IMR-90 (cell line): ENCODE data around the gene RRAGC. TPM values are rescaled to one million over a fixed set of nuclear protein-coding genes. Genes with fewer than 3 reads are reported as not detected.

Experiments
- ATAC-seq: fragments of 200-7000 bp; cut with Tn5 transposase; 2 replicates; pipeline ENCODE4 v1.9.1; 2020; ENCODE audit warnings: low read depth, mild to moderate bottlenecking, moderate library complexity
- BruUV-seq: library from RNA; stranded (reverse); fragments of 400-500 nt; replicated peaks from 2 replicates; lab custom pipeline; 2021; lab: Mats Ljungman, UMichigan
- CTCF ChIA-PET: fragments of 300-600 bp; formaldehyde crosslinking; extraction: SDS; loops from one replicate; lab custom pipeline; 2021; ENCODE audit warnings: antibody characterized with exemption; lab: Yijun Ruan, JAX
- POLR2A ChIA-PET: fragments of 300-600 bp; sonication (Branson Sonifier 250); formaldehyde crosslinking; loops from one replicate; lab custom pipeline; 2022; ENCODE audit warnings: antibody characterized with exemption; ENCODE audit not compliant: unreplicated experiment; lab: Charles Lee
- DNase-seq: peaks from one replicate; pipeline ENCODE4 v3.0.0; 2013
- H2AFZ ChIP-seq: replicated peaks from 2 replicates; pipeline ENCODE3; 2013; ENCODE audit warnings: low read length, mild to moderate bottlenecking; ENCODE audit not compliant: poor library complexity
- H2AK5ac ChIP-seq: 2 replicates; pipeline ENCODE4 v1.6.1; 2013; ENCODE audit warnings: low read depth, low read length, inconsistent platforms
- H2AK9ac ChIP-seq: replicated peaks from 2 replicates; pipeline ENCODE3; 2013; ENCODE audit warnings: mild to moderate bottlenecking, low read depth, low read length, moderate library complexity; ENCODE audit not compliant: poor library complexity
- H2BK120ac ChIP-seq: 2 replicates; pipeline ENCODE4 v1.6.1; 2013; ENCODE audit warnings: low read depth, low read length, inconsistent platforms
- H2BK15ac ChIP-seq: 3 replicates; pipeline ENCODE4 v1.6.1; 2013; ENCODE audit warnings: low read depth, low read length, inconsistent platforms
- H2BK20ac ChIP-seq: 2 replicates; pipeline ENCODE4 v1.6.1; 2013; ENCODE audit warnings: low read depth, mild to moderate bottlenecking, inconsistent platforms, low read length, moderate library complexity
- H2BK5ac ChIP-seq: 2 replicates; pipeline ENCODE4 v1.6.1; 2013; ENCODE audit warnings: mild to moderate bottlenecking, low read depth, low read length, inconsistent platforms; ENCODE audit not compliant: poor library complexity, severe bottlenecking
- H3K14ac ChIP-seq: replicated peaks from 2 replicates; pipeline ENCODE4 v1.6.1; 2013; ENCODE audit warnings: low read depth, low read length, inconsistent platforms
- H3K18ac ChIP-seq: 2 replicates; pipeline ENCODE4 v1.6.1; 2013; ENCODE audit warnings: low read depth, low read length, control low read depth
- H3K23ac ChIP-seq: 2 replicates; pipeline ENCODE4 v1.6.1; 2013; ENCODE audit warnings: low read depth, low read length, inconsistent platforms
- H3K27ac ChIP-seq: 2 replicates; pipeline ENCODE4 v1.5.1; 2013; ENCODE audit warnings: mild to moderate bottlenecking, control low read depth, low read length; ENCODE audit not compliant: insufficient read depth
- H3K27me3 ChIP-seq: 2 replicates; pipeline ENCODE4 v1.6.1; 2013; ENCODE audit warnings: low read length; ENCODE audit not compliant: control insufficient read depth, insufficient read depth
- H3K36me3 ChIP-seq: 2 replicates; pipeline ENCODE4 v1.6.1; 2013; ENCODE audit warnings: low read length, mixed read lengths; ENCODE audit not compliant: control insufficient read depth, insufficient read depth
- H3K4ac ChIP-seq: 2 replicates; pipeline ENCODE4 v1.6.1; 2013; ENCODE audit warnings: low read depth, low read length, inconsistent platforms
- H3K4me1 ChIP-seq: 2 replicates; pipeline ENCODE4 v1.6.1; 2013; ENCODE audit warnings: low read length, mixed read lengths; ENCODE audit not compliant: control insufficient read depth, insufficient read depth
- H3K4me2 ChIP-seq: 2 replicates; pipeline ENCODE4 v1.6.1; 2013; ENCODE audit warnings: low read depth, mild to moderate bottlenecking, control low read depth, low read length, moderate library complexity
- H3K4me3 ChIP-seq: 2 replicates; pipeline ENCODE4 v1.5.1; 2013; ENCODE audit warnings: low read depth, mild to moderate bottlenecking, control low read depth, low read length, moderate library complexity; ENCODE audit not compliant: insufficient read depth
- H3K56ac ChIP-seq: 2 replicates; pipeline ENCODE4 v1.6.1; 2013; ENCODE audit warnings: low read length, inconsistent platforms; ENCODE audit not compliant: insufficient read depth; ENCODE audit errors: extremely low read depth
- H3K79me1 ChIP-seq, 2 experiments: 2 replicates each; pipeline ENCODE4 v1.6.1; 2013; ENCODE audit warnings: low read length in 2 of 2, inconsistent platforms in 1 of 2, low read depth in 1 of 2
- H3K9ac ChIP-seq: 2 replicates; pipeline ENCODE4 v1.6.1; 2013; ENCODE audit warnings: low read depth, low read length, control low read depth
- H3K9me1 ChIP-seq: 2 replicates; pipeline ENCODE4 v1.6.1; 2013; ENCODE audit warnings: low read length, inconsistent platforms; ENCODE audit not compliant: insufficient read depth
- H3K9me3 ChIP-seq: 2 replicates; pipeline ENCODE4 v1.6.1; 2013; ENCODE audit warnings: low read length; ENCODE audit not compliant: control insufficient read depth, insufficient read depth
- H4K20me1 ChIP-seq: 2 replicates; pipeline ENCODE4 v1.6.1; 2013; ENCODE audit warnings: low read length, inconsistent platforms; ENCODE audit not compliant: insufficient read depth
- H4K5ac ChIP-seq: 2 replicates; pipeline ENCODE4 v1.6.1; 2013; ENCODE audit warnings: mild to moderate bottlenecking, low read depth, low read length, control low read depth
- H4K8ac ChIP-seq, 2 experiments: 2 replicates each; pipeline ENCODE4 v1.6.1; 2013; ENCODE audit warnings: low read depth in 2 of 2, low read length in 2 of 2, control low read depth in 1 of 2, inconsistent platforms in 1 of 2
- H4K91ac ChIP-seq: 2 replicates; pipeline ENCODE4 v1.6.1; 2013; ENCODE audit warnings: low read depth, low read length, inconsistent platforms; ENCODE audit not compliant: insufficient read depth
- BHLHE40 ChIP-seq: fragments of 150-350 bp; IDR thresholded peaks from 2 replicates; pipeline ENCODE4 v1.6.1; 2016; ENCODE audit warnings: mild to moderate bottlenecking, low read depth, low read length
- CEBPB ChIP-seq: IDR thresholded peaks from 2 replicates; pipeline ENCODE4 v1.6.1; 2012; ENCODE audit warnings: low read depth, low read length, improper control_type of control experiment
- MAFK ChIP-seq: IDR thresholded peaks from 2 replicates; pipeline ENCODE4 v1.6.1; 2012; ENCODE audit warnings: low read depth, low read length, improper control_type of control experiment
- MXI1 ChIP-seq: IDR thresholded peaks from 2 replicates; pipeline ENCODE4 v1.6.1; 2012; ENCODE audit warnings: low read depth, mild to moderate bottlenecking, low read length, moderate library complexity, borderline replicate concordance
- POLR2A ChIP-seq: IDR thresholded peaks from 2 replicates; pipeline ENCODE4 v1.6.1; 2012; ENCODE audit warnings: mild to moderate bottlenecking, low read depth, low read length
- RAD21 ChIP-seq: IDR thresholded peaks from 2 replicates; pipeline ENCODE4 v1.6.1; 2012; ENCODE audit warnings: low read length, improper control_type of control experiment
- SMC3 ChIP-seq: fragments of 150-350 bp; IDR thresholded peaks from 2 replicates; pipeline ENCODE4 v1.6.1; 2016; ENCODE audit warnings: low read depth, mild to moderate bottlenecking, antibody characterized with exemption, low read length, moderate library complexity
- USF2 ChIP-seq: fragments of 150-350 bp; IDR thresholded peaks from 2 replicates; pipeline ENCODE4 v1.6.1; 2017; ENCODE audit warnings: mild to moderate bottlenecking, antibody characterized with exemption, low read length, low read depth
- WGBS, 2 experiments: methylation state at CpG; one replicate each; pipeline versions ENCODE4 v1.1.5 to v1.1.7; 2013; ENCODE audit warnings: missing lambda C conversion rate in 2 of 2; ENCODE audit not compliant: insufficient read length in 1 of 2; ENCODE audit errors: extremely low coverage in 2 of 2; 5-methylcytosine and 5-hydroxymethylcytosine counted together
- dilution Hi-C: fragments of 300-500 bp; cut with HindIII; formaldehyde crosslinking; loops from one replicate; pipeline ENCODE4 v1.14.3; 2018; ENCODE audit warnings: low sequenced_read_pairs; ENCODE audit not compliant: unreplicated experiment
- in situ Hi-C: fragments of 300-500 bp; cut with MboI; formaldehyde crosslinking; loops from 3 replicates; pipeline ENCODE4 v1.14.3; 2019; ENCODE audit warnings: low sequenced_read_pairs, inconsistent platforms, mixed read lengths
- intact Hi-C: fragments of 100-400 bp; cut with micrococcal nuclease; formaldehyde crosslinking; loops from 2 replicates; pipeline ENCODE4 v1.10.0; 2022
- polyA plus RNA-seq, 3 experiments: library from polyadenylated mRNA; depleted of rRNA; stranded (reverse); fragments of >200 nt; gene quantifications; 2 replicates each; pipeline ENCODE4 v1.2.3, GENCODE V29; 2012; ENCODE audit warnings: low replicate concordance in 1 of 3
- total RNA-seq: library from RNA; depleted of rRNA; stranded (reverse); fragments of >200 nt; gene quantifications from 2 replicates; pipeline ENCODE4 v1.2.3, GENCODE V29; 2012

Gene RRAGC
- total and polyA plus RNA-seq, 2 of the 4 experiments (the other 2 are of a cell fraction), result 7.2 to 12.2 TPM

- TF ChIP-seq POLR2A (no peak), USF2 (no peak), BHLHE40 (no peak), SMC3 (no peak), MAFK (no peak), MXI1 (no peak), RAD21 (no peak), CEBPB (no peak)
- H4K91ac ChIP-seq, result no peak overlapping the region
- no peak overlapping the region for H3K27ac ChIP-seq
- H3K4me1 ChIP-seq, result no peaks in the 10 kb centered on the region
- no peaks in the 10 kb centered on the region for H4K20me1 ChIP-seq
- no peak overlapping the region for H2AFZ ChIP-seq
- H3K14ac ChIP-seq, result no peak overlapping the region
- H3K23ac ChIP-seq, result no peak overlapping the region
- H3K18ac ChIP-seq, result no peak overlapping the region
- no peaks in the 10 kb centered on the region for H3K9me3 ChIP-seq
- H3K27me3 ChIP-seq, result peaks cover 13% of the 10 kb centered on the region
- no peak overlapping the region for H3K4ac ChIP-seq
- no peak overlapping the region for H3K56ac ChIP-seq
- dilution Hi-C loops, result no loop called here
- no peak overlapping the region for H3K4me2 ChIP-seq
- no peak overlapping the region for H2BK15ac ChIP-seq
- H4K8ac ChIP-seq, result no peak overlapping the region
- H3K4me3 ChIP-seq, result no peak overlapping the region
- no peaks in the 10 kb centered on the region for H3K9me1 ChIP-seq
- H2BK20ac ChIP-seq, result no peak overlapping the region
- no peak overlapping the region for H4K5ac ChIP-seq
- no TSS peak for BruUV-seq
- H2AK5ac ChIP-seq, result no peak overlapping the region
- no peak for DNase-seq
- H2BK5ac ChIP-seq, result no peak overlapping the region
- ChIA-PET POLR2A (no interaction called here), CTCF (no interaction called here)
- intact Hi-C loops, result no loop called here
- H3K79me1 ChIP-seq, result no peaks in the 10 kb centered on the region
- no peak overlapping the region for H2AK9ac ChIP-seq
- no peak overlapping the region for H3K9ac ChIP-seq
- in situ Hi-C loops, result no loop called here
- no peaks in the 10 kb centered on the region for H3K36me3 ChIP-seq
- H2BK120ac ChIP-seq, result no peak overlapping the region
- no CpG with 5 or more reads among the region's 5 CpGs for WGBS, 2 experiments
- ATAC-seq, result no peak
These were observed 69.9 kb downstream of the RRAGC start for GRCh38 chr1:38789498-38790169.
